ENCODE measurements around the gene TUNAR. TPM values are rescaled to one million over a fixed set of nuclear protein-coding genes. Genes with fewer than 3 reads are reported as not detected.

The TUNAR gene
- total and polyA plus RNA-seq, 12 donors, result not detected

DNA sequence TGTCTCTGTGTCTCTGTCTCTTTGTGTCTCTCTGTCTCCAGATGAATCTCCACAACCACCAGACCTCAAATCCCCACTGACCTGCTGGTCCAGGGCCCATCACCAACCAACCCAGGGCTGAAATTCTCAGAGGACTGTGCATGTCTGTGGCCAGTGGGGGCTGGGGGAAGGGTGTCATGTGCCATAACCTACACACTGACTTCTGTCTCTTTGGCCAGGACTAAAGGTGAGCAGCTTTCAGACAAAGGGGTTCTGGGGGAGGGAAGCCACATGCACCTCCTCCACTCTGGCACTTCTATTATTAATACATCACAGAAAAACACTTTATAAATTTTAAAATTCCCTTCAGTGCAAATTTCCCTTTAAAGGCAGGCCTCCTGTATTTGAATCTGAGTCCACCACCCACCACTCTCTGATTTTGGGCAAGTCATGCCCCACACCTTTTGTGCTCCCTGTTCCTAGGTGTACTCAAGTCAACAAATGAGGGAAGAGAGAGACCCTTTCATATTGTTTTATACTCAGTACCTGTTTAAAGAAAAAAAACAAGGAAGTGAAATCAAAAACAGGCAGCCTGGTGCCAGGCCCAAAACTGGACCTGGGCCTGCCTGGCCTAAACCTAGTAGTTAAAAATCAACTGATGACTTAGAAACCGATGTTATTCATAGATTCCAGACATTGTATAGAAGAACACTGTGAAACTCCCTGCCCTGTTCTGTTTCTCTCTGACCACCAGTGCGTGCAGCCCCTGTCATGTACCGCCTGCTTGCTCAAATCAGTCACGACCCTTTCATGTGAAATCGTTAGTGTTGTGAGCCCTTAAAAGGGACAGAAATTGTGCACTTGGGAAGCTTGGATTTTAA is 80.2 kb downstream of the TUNAR start:
- H3K27me3 ChIP-seq, result peaks cover 0 to 36% (median 7%) of the 10 kb centered on the region in 7 donors
- TF ChIP-seq, protein P1, sequence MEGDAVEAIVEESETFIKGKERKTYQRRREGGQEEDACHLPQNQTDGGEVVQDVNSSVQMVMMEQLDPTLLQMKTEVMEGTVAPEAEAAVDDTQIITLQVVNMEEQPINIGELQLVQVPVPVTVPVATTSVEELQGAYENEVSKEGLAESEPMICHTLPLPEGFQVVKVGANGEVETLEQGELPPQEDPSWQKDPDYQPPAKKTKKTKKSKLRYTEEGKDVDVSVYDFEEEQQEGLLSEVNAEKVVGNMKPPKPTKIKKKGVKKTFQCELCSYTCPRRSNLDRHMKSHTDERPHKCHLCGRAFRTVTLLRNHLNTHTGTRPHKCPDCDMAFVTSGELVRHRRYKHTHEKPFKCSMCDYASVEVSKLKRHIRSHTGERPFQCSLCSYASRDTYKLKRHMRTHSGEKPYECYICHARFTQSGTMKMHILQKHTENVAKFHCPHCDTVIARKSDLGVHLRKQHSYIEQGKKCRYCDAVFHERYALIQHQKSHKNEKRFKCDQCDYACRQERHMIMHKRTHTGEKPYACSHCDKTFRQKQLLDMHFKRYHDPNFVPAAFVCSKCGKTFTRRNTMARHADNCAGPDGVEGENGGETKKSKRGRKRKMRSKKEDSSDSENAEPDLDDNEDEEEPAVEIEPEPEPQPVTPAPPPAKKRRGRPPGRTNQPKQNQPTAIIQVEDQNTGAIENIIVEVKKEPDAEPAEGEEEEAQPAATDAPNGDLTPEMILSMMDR (IDR thresholded peaks at IDR 0.05), result no peak
- no peak overlapping the region for H3K4me3 ChIP-seq
- H3K4me1 ChIP-seq, result no peaks in the 10 kb centered on the region
- no peak overlapping the region for H3K27ac ChIP-seq
- ATAC-seq (no peak), DNase-seq (no peak)
- intact Hi-C loops (cut with DNase I), result no loop called here
- H3K9me3 ChIP-seq, result no peaks in the 10 kb centered on the region
- 66 to 69% methylated on average over 5 of the region's 5 CpGs for WGBS, 2 donors
- H3K36me3 ChIP-seq, result no peaks in the 10 kb centered on the region

DNA sequence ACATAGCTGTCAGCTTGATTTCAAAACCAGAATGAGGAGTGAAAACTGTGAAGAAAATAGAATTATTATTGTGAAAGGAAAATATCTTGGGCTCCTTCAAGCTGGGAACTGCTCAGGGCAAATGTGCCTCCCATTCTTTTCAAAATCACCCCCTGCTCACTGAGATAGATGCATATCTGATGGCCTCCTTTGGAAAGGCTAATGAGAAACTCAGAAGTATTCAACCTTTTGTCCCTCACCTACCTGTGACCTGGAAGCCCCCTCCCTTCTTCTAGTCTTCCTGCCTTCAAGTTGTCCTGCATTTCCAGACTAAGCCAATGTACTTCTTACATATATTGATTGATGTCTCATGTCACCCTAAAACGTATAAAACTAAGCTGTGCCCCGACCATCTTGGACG is 81.5 kb downstream of the TUNAR start:
- WGBS, 2 donors, result 35 to 37% methylated on average over 3 of the region's 3 CpGs
- Histone ChIP-seq H3K36me3 (no peaks in the 10 kb centered on the region), H3K27me3 (peaks cover 0 to 29% (median 5%) of the 10 kb centered on the region in 7 donors), H3K9me3 (no peaks in the 10 kb centered on the region), H3K4me3 (no peak overlapping the region), H3K27ac (no peak overlapping the region), H3K4me1 (no peaks in the 10 kb centered on the region)
- TF ChIP-seq, protein P1 (IDR thresholded peaks at IDR 0.05), result no peak
- intact Hi-C loops (cut with DNase I), result no loop called here
- no peak for DNase-seq
- no peak for ATAC-seq

DNA sequence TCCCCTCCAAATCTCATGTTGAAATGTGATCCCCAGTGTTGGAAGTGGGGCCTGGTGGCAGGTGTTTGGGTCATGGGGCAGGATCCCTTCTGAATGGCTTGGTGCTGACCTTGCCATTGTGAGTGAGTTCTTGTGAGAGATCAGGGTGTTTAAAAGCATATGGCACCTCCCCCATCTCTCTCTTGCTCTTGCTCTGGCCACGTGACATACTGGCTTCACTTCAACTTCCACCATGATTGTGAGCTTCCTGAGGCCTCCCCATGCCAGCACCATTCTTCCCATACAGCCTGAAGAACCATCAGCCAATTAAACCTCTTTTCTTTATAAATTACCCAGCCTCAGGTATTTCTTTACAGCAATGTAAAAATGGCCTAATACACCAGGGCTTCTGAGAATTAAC is 82.7 kb downstream of the TUNAR start:
- WGBS, 2 donors, result 22 to 38% methylated on average over 1 of the region's 1 CpG
- H3K4me1 ChIP-seq, result no peaks in the 10 kb centered on the region
- ATAC-seq, result no peak

DNA sequence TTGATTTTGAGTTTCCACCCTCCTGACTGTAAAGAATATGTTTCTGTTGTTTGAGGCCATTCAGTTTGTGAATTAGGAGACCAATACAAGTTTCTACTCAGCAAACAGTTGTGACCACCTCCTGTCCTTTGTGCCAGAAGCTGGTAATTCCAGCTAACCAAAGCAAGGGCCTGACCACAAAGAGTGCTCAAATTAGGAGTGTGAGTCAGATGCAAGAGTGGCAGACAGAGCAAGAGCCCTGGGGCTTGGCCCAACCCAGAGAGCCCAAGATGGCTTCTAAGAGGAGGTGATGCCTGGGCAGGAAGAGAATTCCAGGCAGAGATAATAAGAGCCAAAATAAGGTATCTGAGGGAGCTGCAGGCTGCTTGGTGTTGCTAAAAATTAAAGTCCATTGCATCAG is 84.8 kb downstream of the TUNAR start:
- intact Hi-C loops (cut with DNase I), result no loop called here
- Histone ChIP-seq H3K27me3 (peaks cover 0 to 20% (median 5%) of the 10 kb centered on the region in 7 donors), H3K4me3 (no peak overlapping the region), H3K4me1 (no peaks in the 10 kb centered on the region), H3K36me3 (no peaks in the 10 kb centered on the region), H3K9me3 (peaks cover 0 to 13% (median 0%) of the 10 kb centered on the region in 11 donors), H3K27ac (no peak overlapping the region)
- ATAC-seq (no peak), DNase-seq (no peak)
- TF ChIP-seq, protein P1 (IDR thresholded peaks at IDR 0.05), result no peak

More for the DNA sequence above, 82.7 kb downstream of the TUNAR start:
- no peak overlapping the region for H3K27ac ChIP-seq
- no peaks in the 10 kb centered on the region for H3K9me3 ChIP-seq
- H3K4me3 ChIP-seq, result no peak overlapping the region
- intact Hi-C loops (cut with DNase I), result no loop called here
- TF ChIP-seq, protein P1 (IDR thresholded peaks at IDR 0.05), result no peak
- H3K27me3 ChIP-seq, result peaks cover 0 to 24% (median 5%) of the 10 kb centered on the region in 7 donors
- no peaks in the 10 kb centered on the region for H3K36me3 ChIP-seq
- no peak for DNase-seq

Data from heart right ventricle (tissue), 16 donors.